Astrocyte (in vitro differentiated cells and primary cell): ENCODE data around the gene ATRAID. TPM values are rescaled to one million over a fixed set of nuclear protein-coding genes. Genes with fewer than 3 reads are reported as not detected.

Source experiments
- DNase-seq: peaks from one replicate; pipeline ENCODE4 v3.0.0-alpha.2; 2010; ENCODE audit warnings: low read depth
- FAIRE-seq: peaks from 2 replicates; lab custom pipeline; 2011; peaks lifted over from hg19 to GRCh38; lab: Jason Lieb, UNC
- H2AFZ ChIP-seq: 2 replicates; pipeline ENCODE4 v1.6.0; 2012; ENCODE audit warnings: low read depth, low read length, inconsistent platforms
- H3K27ac ChIP-seq: 2 replicates; pipeline ENCODE4 v1.5.1; 2011; ENCODE audit warnings: low read depth, low read length, inconsistent platforms
- H3K27me3 ChIP-seq: 2 replicates; pipeline ENCODE4 v1.6.0; 2011; ENCODE audit warnings: low read length, inconsistent platforms; ENCODE audit not compliant: insufficient read depth
- H3K36me3 ChIP-seq: 2 replicates; pipeline ENCODE4 v1.5.1; 2011; ENCODE audit warnings: low read length, inconsistent platforms; ENCODE audit not compliant: insufficient read depth
- H3K4me1 ChIP-seq: 2 replicates; pipeline ENCODE4 v1.5.1; 2011; ENCODE audit warnings: low read length, inconsistent platforms; ENCODE audit not compliant: insufficient read depth
- H3K4me2 ChIP-seq: 2 replicates; pipeline ENCODE4 v1.6.0; 2012; ENCODE audit warnings: low read length, inconsistent platforms
- H3K4me3 ChIP-seq: 2 replicates; pipeline ENCODE4 v1.5.1; 2011; ENCODE audit warnings: low read depth, mild to moderate bottlenecking, low read length, inconsistent platforms; ENCODE audit not compliant: insufficient read depth
- H3K79me2 ChIP-seq: 2 replicates; pipeline ENCODE4 v1.6.0; 2012; ENCODE audit warnings: mild to moderate bottlenecking, low read length, inconsistent platforms; ENCODE audit not compliant: insufficient read depth
- H3K9ac ChIP-seq: 2 replicates; pipeline ENCODE4 v1.6.0; 2012; ENCODE audit warnings: mild to moderate bottlenecking, low read length, inconsistent platforms
- H3K9me3 ChIP-seq: 2 replicates; pipeline ENCODE4 v1.5.1; 2012; ENCODE audit warnings: low read depth, mild to moderate bottlenecking, low read length, inconsistent platforms; ENCODE audit not compliant: insufficient read depth
- H4K20me1 ChIP-seq: 2 replicates; pipeline ENCODE4 v1.6.0; 2012; ENCODE audit warnings: low read length, inconsistent platforms; ENCODE audit not compliant: insufficient read depth
- H3K27ac Mint-ChIP-seq: one replicate; pipeline ENCODE4 v1.8.0; 2021; ENCODE audit warnings: mild to moderate bottlenecking, mixed read lengths; ENCODE audit not compliant: unreplicated experiment
- H3K27me3 Mint-ChIP-seq: one replicate; pipeline ENCODE4 v1.8.0; 2021; ENCODE audit warnings: low read depth, mixed read lengths; ENCODE audit not compliant: unreplicated experiment
- H3K36me3 Mint-ChIP-seq: one replicate; pipeline ENCODE4 v1.8.0; 2021; ENCODE audit warnings: low read depth, mixed read lengths; ENCODE audit not compliant: unreplicated experiment
- H3K4me1 Mint-ChIP-seq: one replicate; pipeline ENCODE4 v1.8.0; 2021; ENCODE audit warnings: low read depth, mixed read lengths; ENCODE audit not compliant: unreplicated experiment
- H3K4me3 Mint-ChIP-seq: one replicate; pipeline ENCODE4 v1.8.0; 2021; ENCODE audit warnings: mild to moderate bottlenecking, moderate library complexity, mixed read lengths; ENCODE audit not compliant: unreplicated experiment
- H3K9me3 Mint-ChIP-seq: one replicate; pipeline ENCODE4 v1.8.0; 2021; ENCODE audit warnings: mild to moderate bottlenecking, mixed read lengths; ENCODE audit not compliant: unreplicated experiment
- CTCF ChIP-seq: IDR thresholded peaks from 2 replicates; pipeline ENCODE4 v1.5.1; 2011; ENCODE audit warnings: low read depth, mild to moderate bottlenecking, inconsistent platforms, low read length, moderate library complexity; ENCODE audit not compliant: insufficient read depth
- EZH2 ChIP-seq: IDR thresholded peaks from 2 replicates; pipeline ENCODE4 v1.6.1; 2012; ENCODE audit warnings: mild to moderate bottlenecking, low read length, inconsistent platforms; ENCODE audit not compliant: insufficient read depth
- total RNA-seq: library from RNA; stranded (reverse); gene quantifications from 2 replicates; pipeline ENCODE4 v1.2.1, GENCODE V29; 2021

The ATRAID gene
- total RNA-seq, 1 donor from 2014 or later, result 62.9 TPM

GRCh38 chr2:27221166-27221565 lies 9.3 kb downstream of the ATRAID start:
- Mint-ChIP-seq H3K4me3 (no peak overlapping the region), H3K27me3 (no peaks in the 10 kb centered on the region), H3K36me3 (peaks cover 22% of the 10 kb centered on the region), H3K9me3 (no peaks in the 10 kb centered on the region), H3K4me1 (peaks cover 7% of the 10 kb centered on the region), H3K27ac (no peak overlapping the region)
- Histone ChIP-seq H3K9me3 (no peaks in the 10 kb centered on the region), H3K4me3 (no peak overlapping the region), H3K79me2 (peaks cover 39% of the 10 kb centered on the region), H3K4me1 (peaks cover 10% of the 10 kb centered on the region), H3K27me3 (no peaks in the 10 kb centered on the region), H3K9ac (no peak overlapping the region), H3K4me2 (no peak overlapping the region), H4K20me1 (peaks cover 7% of the 10 kb centered on the region), H3K27ac (no peak overlapping the region), H3K36me3 (peaks cover 47% of the 10 kb centered on the region), H2AFZ (no peak overlapping the region)
- TF ChIP-seq CTCF, result no peak
- no peak for TF ChIP-seq EZH2
- no peak for DNase-seq
- no peak for FAIRE-seq

DNA sequence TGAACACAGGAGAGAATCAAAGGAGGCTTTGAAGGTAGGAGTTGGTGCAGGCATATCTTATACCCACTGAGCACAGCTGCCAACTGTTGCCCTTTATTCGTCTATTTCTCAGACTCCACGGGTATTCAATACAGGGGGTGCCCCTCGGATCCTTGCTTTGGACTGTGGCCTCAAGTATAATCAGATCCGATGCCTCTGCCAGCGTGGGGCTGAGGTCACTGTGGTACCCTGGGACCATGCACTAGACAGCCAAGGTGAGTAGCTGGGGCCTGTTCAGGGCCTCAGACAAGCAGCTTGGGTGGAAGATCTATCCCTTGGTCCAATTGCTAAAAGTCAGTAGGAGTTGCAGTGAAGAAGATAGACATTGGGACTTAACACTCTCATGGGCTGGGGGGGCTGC lies 10.6 kb downstream of the ATRAID start:
- H3K4me1 Mint-ChIP-seq, result peaks cover 3% of the 10 kb centered on the region
- Histone ChIP-seq H3K9ac (no peak overlapping the region), H3K27me3 (no peaks in the 10 kb centered on the region), H3K4me1 (peaks cover 7% of the 10 kb centered on the region), H3K9me3 (no peaks in the 10 kb centered on the region), H3K4me3 (no peak overlapping the region), H3K36me3 (peaks cover 58% of the 10 kb centered on the region), H3K4me2 (no peak overlapping the region), H3K79me2 (peaks cover 33% of the 10 kb centered on the region), H3K27ac (no peak overlapping the region), H4K20me1 (peaks cover 16% of the 10 kb centered on the region), H2AFZ (no peak overlapping the region)
- H3K4me3 Mint-ChIP-seq, result no peak overlapping the region
- FAIRE-seq (no peak), DNase-seq (no peak)
- H3K36me3 Mint-ChIP-seq, result peaks cover 22% of the 10 kb centered on the region
- no peak overlapping the region for H3K27ac Mint-ChIP-seq
- H3K9me3 Mint-ChIP-seq, result no peaks in the 10 kb centered on the region
- no peak for TF ChIP-seq EZH2
- no peak for TF ChIP-seq CTCF
- H3K27me3 Mint-ChIP-seq, result no peaks in the 10 kb centered on the region

DNA sequence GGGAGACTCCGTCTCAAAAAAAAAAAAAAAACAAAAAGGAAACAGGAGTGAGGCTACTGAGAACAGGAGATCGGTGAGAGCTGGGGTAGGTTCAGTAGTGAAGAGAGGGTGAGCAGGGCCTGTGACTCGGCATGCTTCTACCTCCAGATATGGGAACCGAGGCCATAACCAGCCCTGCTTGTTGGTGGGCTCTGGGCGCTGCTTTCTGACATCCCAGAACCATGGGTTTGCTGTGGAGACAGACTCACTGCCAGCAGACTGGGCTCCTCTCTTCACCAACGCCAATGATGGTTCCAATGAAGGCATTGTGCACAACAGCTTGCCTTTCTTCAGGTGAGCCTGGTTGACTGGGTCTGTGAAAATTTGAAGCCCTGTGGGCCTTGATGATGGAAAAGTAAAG lies 11.6 kb downstream of the ATRAID start:
- no peak overlapping the region for H3K27ac Mint-ChIP-seq
- no peak overlapping the region for H2AFZ ChIP-seq
- DNase-seq (no peak), FAIRE-seq (no peak)
- peaks cover 23% of the 10 kb centered on the region for H3K79me2 ChIP-seq
- H3K4me3 ChIP-seq, result no peak overlapping the region
- H3K27me3 Mint-ChIP-seq, result no peaks in the 10 kb centered on the region
- H3K4me3 Mint-ChIP-seq, result no peak overlapping the region
- peaks cover 20% of the 10 kb centered on the region for H3K36me3 Mint-ChIP-seq
- no peak for TF ChIP-seq EZH2
- TF ChIP-seq CTCF, result no peak
- no peaks in the 10 kb centered on the region for H3K9me3 ChIP-seq
- no peak overlapping the region for H3K9ac ChIP-seq
- H4K20me1 ChIP-seq, result peaks cover 16% of the 10 kb centered on the region
- peaks cover 3% of the 10 kb centered on the region for H3K4me1 Mint-ChIP-seq
- H3K27ac ChIP-seq, result no peak overlapping the region
- peaks cover 62% of the 10 kb centered on the region for H3K36me3 ChIP-seq
- H3K27me3 ChIP-seq, result no peaks in the 10 kb centered on the region
- no peak overlapping the region for H3K4me2 ChIP-seq
- no peaks in the 10 kb centered on the region for H3K9me3 Mint-ChIP-seq
- H3K4me1 ChIP-seq, result peaks cover 1% of the 10 kb centered on the region
